HepG2 (cell line): Measurements from ENCODE around the gene ITGAE. TPM values are rescaled to one million over a fixed set of nuclear protein-coding genes. Genes with fewer than 3 reads are reported as not detected.

ENCODE experiments used
- FIP1L1 ChIP-seq: fragments of 200-400 bp; formaldehyde crosslinking; IDR thresholded peaks from 2 replicates; pipeline ENCODE4 v1.6.1; 2018; ENCODE audit warnings: low read depth, mild to moderate bottlenecking, low read length, moderate library complexity, borderline replicate concordance; ENCODE audit not compliant: insufficient read depth
- HNRNPLL ChIP-seq: fragments of 200-400 bp; formaldehyde crosslinking; IDR thresholded peaks from 2 replicates; pipeline ENCODE4 v1.6.1; 2017; ENCODE audit warnings: mild to moderate bottlenecking, low read depth, low read length; ENCODE audit not compliant: poor library complexity, severe bottlenecking
- MAFK ChIP-seq, 2 experiments: IDR thresholded peaks in 1 of 2; conservative IDR thresholded peaks in 1 of 2; 2 replicates each; pipeline ENCODE4 v1.6.1; 2011; ENCODE audit warnings: improper control_type of control experiment in 2 of 2, low read length in 2 of 2
- PRPF4 ChIP-seq: fragments of 200-400 bp; formaldehyde crosslinking; IDR thresholded peaks from 2 replicates; pipeline ENCODE4 v1.6.1; 2016; ENCODE audit warnings: low read length, low read depth; ENCODE audit not compliant: poor library complexity, severe bottlenecking
- RARG ChIP-seq: sonication (generic); formaldehyde crosslinking; IDR thresholded peaks from 2 replicates; pipeline ENCODE4 v1.4.0; 2020; ENCODE audit warnings: low read depth, mild to moderate bottlenecking, missing genetic modification reagents
- RFX3 ChIP-seq: IDR thresholded peaks from 2 replicates; pipeline ENCODE4 v1.6.1; 2016; ENCODE audit warnings: missing biosample characterization, missing genetic modification reagents
- THYN1 ChIP-seq: sonication (generic); formaldehyde crosslinking; IDR thresholded peaks from 2 replicates; pipeline ENCODE4 v1.8.1; 2023; ENCODE audit warnings: low read depth, mild to moderate bottlenecking, moderate library complexity, missing genetic modification reagents, borderline replicate concordance
- ZNF7 ChIP-seq: IDR thresholded peaks from 2 replicates; pipeline ENCODE4 v1.6.1; 2016; ENCODE audit warnings: missing biosample characterization, missing genetic modification reagents
- ZNF709 ChIP-seq: sonication (generic); formaldehyde crosslinking; IDR thresholded peaks from 2 replicates; pipeline ENCODE4 v1.5.0; 2020; ENCODE audit warnings: mild to moderate bottlenecking, missing genetic modification reagents
- ZNF749 ChIP-seq: sonication (generic); formaldehyde crosslinking; IDR thresholded peaks from 2 replicates; pipeline ENCODE4 v1.8.0; 2022; ENCODE audit warnings: mild to moderate bottlenecking, missing genetic modification reagents, moderate library complexity, borderline replicate concordance
- polyA plus RNA-seq, 8 experiments: library from polyadenylated mRNA; depleted of rRNA in 3 of 8; stranded (reverse) in 7 of 8; unstranded in 1 of 8; fragments of >200 nt; fragmentation: Illumina TruSeq in 4 of 8; extraction: Trizol in 4 of 8; gene quantifications; 2 replicates each; pipeline versions ENCODE4 v1.2.1 to v1.2.3, GENCODE V29; 2011 to 2016; ENCODE audit warnings: low read depth in 4 of 8, missing spikeins in 1 of 8, mixed read lengths in 1 of 8; ENCODE audit not compliant: insufficient read depth in 1 of 8
- total RNA-seq, 5 experiments: library from RNA; depleted of rRNA; stranded (reverse); fragments of >200 nt; fragmentation: Illumina TruSeq; extraction: Trizol; gene quantifications; 2 replicates each; pipeline ENCODE4 v1.2.3, GENCODE V29; 2016; ENCODE audit warnings: low read depth in 1 of 5
- TF ChIP-seq, protein P1 (sequence below): sonication (generic); formaldehyde crosslinking; IDR thresholded peaks from 2 replicates; pipeline ENCODE4 v1.9.0; 2021; ENCODE audit warnings: missing genetic modification reagents, borderline replicate concordance
- TF ChIP-seq, protein P2 (sequence below): sonication (generic); formaldehyde crosslinking; IDR thresholded peaks from 2 replicates; pipeline ENCODE4 v1.4.0; 2020; ENCODE audit warnings: missing genetic modification reagents
- TF ChIP-seq, protein P3 (sequence below): sonication (generic); formaldehyde crosslinking; IDR thresholded peaks from 2 replicates; pipeline ENCODE4 v1.4.0; 2020; ENCODE audit warnings: missing genetic modification reagents
- TF ChIP-seq, protein P4 (sequence below): sonication (generic); formaldehyde crosslinking; IDR thresholded peaks from 2 replicates; pipeline ENCODE4 v1.5.1; 2020; ENCODE audit warnings: mild to moderate bottlenecking, missing genetic modification reagents
- TF ChIP-seq, protein P5 (sequence below): sonication (generic); formaldehyde crosslinking; IDR thresholded peaks from 2 replicates; pipeline ENCODE4 v1.5.0; 2020; ENCODE audit warnings: missing genetic modification reagents

ITGAE gene
- total and polyA plus RNA-seq, 2 of the 13 experiments (the other 11 are each of a cell fraction or from before 2014, with no cell fraction given), result 42.3 to 49.0 TPM

DNA sequence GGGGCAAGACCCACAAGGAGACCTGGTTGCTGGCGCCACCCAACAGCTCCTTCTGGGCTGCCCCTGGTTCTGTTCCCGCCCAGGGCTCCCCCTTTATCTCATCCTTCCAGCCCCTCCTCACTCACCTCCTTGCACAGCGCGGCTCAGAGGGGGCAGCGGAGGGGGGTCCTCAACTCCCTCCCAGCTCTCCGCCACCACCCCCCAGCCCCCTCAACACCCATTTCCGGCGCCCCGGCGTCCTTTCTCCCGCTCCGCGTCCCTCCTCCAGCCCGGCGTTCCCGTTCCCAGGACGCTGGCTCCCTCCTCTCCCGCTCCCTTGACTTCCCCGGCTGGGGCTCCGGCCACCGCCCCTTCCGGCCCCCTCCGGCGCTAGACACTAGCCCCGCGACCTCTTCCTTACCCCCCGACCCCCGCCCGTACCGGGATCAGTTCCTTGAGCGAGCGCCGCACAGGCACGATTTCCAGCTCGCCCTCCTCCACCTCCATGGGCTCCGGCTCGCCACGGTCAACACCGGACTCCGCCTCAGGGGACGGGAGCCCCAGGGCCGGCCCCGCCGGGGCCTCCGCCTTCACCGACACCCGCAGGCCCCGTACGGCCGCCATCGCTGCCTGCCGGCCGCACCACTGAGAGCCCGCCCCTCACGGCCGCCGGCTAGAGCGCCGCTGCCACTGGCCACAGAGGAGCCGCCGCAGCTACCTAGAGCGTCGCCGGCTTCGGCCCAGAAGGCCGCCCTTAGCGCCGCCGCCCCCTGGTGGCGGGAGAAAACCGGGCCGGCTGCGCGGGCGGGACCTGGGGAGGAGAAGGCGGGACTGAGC lies 44.8 kb upstream of the ITGAE start, which contains the start of gene NCBP3 (continued):
- TF ChIP-seq, protein P1, sequence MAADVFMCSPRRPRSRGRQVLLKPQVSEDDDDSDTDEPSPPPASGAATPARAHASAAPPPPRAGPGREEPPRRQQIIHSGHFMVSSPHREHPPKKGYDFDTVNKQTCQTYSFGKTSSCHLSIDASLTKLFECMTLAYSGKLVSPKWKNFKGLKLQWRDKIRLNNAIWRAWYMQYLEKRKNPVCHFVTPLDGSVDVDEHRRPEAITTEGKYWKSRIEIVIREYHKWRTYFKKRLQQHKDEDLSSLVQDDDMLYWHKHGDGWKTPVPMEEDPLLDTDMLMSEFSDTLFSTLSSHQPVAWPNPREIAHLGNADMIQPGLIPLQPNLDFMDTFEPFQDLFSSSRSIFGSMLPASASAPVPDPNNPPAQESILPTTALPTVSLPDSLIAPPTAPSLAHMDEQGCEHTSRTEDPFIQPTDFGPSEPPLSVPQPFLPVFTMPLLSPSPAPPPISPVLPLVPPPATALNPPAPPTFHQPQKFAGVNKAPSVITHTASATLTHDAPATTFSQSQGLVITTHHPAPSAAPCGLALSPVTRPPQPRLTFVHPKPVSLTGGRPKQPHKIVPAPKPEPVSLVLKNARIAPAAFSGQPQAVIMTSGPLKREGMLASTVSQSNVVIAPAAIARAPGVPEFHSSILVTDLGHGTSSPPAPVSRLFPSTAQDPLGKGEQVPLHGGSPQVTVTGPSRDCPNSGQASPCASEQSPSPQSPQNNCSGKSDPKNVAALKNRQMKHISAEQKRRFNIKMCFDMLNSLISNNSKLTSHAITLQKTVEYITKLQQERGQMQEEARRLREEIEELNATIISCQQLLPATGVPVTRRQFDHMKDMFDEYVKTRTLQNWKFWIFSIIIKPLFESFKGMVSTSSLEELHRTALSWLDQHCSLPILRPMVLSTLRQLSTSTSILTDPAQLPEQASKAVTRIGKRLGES (CRISPR knock-in tag), result no peak
- TF ChIP-seq THYN1 (CRISPR knock-in tag), result no peak
- TF ChIP-seq ZNF709, result peak; percentile 40; the same call in 1 of the 2 replicates
- TF ChIP-seq MAFK (conservative IDR thresholded peaks at IDR 0.05 in 1 of 2, IDR thresholded peaks at IDR 0.05 in 1 of 2; ENCODE audit: low read length in 2 of 2), result no peak
- no peak for TF ChIP-seq RFX3 (CRISPR knock-in tag)
- TF ChIP-seq ZNF7 (CRISPR knock-in tag), result no peak
- TF ChIP-seq, protein P2, sequence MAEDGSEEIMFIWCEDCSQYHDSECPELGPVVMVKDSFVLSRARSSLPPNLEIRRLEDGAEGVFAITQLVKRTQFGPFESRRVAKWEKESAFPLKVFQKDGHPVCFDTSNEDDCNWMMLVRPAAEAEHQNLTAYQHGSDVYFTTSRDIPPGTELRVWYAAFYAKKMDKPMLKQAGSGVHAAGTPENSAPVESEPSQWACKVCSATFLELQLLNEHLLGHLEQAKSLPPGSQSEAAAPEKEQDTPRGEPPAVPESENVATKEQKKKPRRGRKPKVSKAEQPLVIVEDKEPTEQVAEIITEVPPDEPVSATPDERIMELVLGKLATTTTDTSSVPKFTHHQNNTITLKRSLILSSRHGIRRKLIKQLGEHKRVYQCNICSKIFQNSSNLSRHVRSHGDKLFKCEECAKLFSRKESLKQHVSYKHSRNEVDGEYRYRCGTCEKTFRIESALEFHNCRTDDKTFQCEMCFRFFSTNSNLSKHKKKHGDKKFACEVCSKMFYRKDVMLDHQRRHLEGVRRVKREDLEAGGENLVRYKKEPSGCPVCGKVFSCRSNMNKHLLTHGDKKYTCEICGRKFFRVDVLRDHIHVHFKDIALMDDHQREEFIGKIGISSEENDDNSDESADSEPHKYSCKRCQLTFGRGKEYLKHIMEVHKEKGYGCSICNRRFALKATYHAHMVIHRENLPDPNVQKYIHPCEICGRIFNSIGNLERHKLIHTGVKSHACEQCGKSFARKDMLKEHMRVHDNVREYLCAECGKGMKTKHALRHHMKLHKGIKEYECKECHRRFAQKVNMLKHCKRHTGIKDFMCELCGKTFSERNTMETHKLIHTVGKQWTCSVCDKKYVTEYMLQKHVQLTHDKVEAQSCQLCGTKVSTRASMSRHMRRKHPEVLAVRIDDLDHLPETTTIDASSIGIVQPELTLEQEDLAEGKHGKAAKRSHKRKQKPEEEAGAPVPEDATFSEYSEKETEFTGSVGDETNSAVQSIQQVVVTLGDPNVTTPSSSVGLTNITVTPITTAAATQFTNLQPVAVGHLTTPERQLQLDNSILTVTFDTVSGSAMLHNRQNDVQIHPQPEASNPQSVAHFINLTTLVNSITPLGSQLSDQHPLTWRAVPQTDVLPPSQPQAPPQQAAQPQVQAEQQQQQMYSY (CRISPR knock-in tag), result no peak
- TF ChIP-seq, protein P3, sequence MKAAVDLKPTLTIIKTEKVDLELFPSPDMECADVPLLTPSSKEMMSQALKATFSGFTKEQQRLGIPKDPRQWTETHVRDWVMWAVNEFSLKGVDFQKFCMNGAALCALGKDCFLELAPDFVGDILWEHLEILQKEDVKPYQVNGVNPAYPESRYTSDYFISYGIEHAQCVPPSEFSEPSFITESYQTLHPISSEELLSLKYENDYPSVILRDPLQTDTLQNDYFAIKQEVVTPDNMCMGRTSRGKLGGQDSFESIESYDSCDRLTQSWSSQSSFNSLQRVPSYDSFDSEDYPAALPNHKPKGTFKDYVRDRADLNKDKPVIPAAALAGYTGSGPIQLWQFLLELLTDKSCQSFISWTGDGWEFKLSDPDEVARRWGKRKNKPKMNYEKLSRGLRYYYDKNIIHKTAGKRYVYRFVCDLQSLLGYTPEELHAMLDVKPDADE (CRISPR knock-in tag), result no peak
- TF ChIP-seq HNRNPLL, result peak; percentile 88
- TF ChIP-seq, protein P4, sequence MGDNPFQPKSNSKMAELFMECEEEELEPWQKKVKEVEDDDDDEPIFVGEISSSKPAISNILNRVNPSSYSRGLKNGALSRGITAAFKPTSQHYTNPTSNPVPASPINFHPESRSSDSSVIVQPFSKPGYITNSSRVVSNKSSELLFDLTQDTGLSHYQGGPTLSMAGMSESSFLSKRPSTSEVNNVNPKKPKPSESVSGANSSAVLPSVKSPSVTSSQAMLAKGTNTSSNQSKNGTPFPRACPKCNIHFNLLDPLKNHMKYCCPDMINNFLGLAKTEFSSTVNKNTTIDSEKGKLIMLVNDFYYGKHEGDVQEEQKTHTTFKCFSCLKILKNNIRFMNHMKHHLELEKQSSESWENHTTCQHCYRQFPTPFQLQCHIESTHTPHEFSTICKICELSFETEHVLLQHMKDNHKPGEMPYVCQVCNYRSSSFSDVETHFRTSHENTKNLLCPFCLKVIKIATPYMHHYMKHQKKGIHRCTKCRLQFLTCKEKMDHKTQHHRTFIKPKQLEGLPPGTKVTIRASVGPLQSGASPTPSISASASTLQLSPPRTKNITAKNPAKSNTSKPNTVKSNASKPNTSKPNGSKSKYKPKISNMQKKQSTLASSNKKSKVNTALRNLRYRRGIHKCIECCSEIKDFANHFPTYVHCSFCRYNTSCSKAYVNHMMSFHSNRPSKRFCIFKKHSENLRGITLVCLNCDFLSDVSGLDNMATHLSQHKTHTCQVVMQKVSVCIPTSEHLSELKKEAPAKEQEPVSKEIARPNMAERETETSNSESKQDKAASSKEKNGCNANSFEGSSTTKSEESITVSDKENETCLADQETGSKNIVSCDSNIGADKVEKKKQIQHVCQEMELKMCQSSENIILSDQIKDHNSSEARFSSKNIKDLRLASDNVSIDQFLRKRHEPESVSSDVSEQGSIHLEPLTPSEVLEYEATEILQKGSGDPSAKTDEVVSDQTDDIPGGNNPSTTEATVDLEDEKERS, result no peak
- TF ChIP-seq RARG (CRISPR knock-in tag), result no peak
- TF ChIP-seq, protein P5, sequence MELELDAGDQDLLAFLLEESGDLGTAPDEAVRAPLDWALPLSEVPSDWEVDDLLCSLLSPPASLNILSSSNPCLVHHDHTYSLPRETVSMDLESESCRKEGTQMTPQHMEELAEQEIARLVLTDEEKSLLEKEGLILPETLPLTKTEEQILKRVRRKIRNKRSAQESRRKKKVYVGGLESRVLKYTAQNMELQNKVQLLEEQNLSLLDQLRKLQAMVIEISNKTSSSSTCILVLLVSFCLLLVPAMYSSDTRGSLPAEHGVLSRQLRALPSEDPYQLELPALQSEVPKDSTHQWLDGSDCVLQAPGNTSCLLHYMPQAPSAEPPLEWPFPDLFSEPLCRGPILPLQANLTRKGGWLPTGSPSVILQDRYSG, result no peak
- no peak for TF ChIP-seq PRPF4
- TF ChIP-seq FIP1L1, result 0 out of 2 replicates have a peak, but pooled peaks have one; percentile 83
- TF ChIP-seq ZNF749 (CRISPR knock-in tag), result peak; percentile 61; the same call in 1 of the 2 replicates
